Gastroesophageal sphincter (tissue), 3 donors: ENCODE results near the gene PRR5L.

Experiments
- EP300 ChIP-seq: sonication (generic); formaldehyde crosslinking; IDR thresholded peaks from one replicate; pipeline ENCODE4 v1.6.1; 2017; ENCODE audit warnings: antibody characterized with exemption, mild to moderate bottlenecking
- POLR2A ChIP-seq, 2 donors: fragments of 450-650 bp; IDR thresholded peaks; one replicate each; pipeline ENCODE4 v1.6.1; 2017; ENCODE audit warnings: antibody characterized with exemption in 2 of 2, mild to moderate bottlenecking in 2 of 2, moderate library complexity in 1 of 2
- POLR2AphosphoS5 ChIP-seq: sonication (generic); formaldehyde crosslinking; IDR thresholded peaks from one replicate; pipeline ENCODE4 v1.6.1; 2017; ENCODE audit warnings: antibody characterized with exemption
- TF ChIP-seq, protein P1 (sequence below), 4 experiments: fragments of 200-600 bp in 2 of 4; fragments of 450-650 bp in 2 of 4; sonication (generic) in 1 of 4; IDR thresholded peaks; one replicate each; pipeline ENCODE4 v1.5.1; 2017 to 2019; ENCODE audit warnings: antibody characterized with exemption in 4 of 4, mild to moderate bottlenecking in 2 of 4, moderate library complexity in 2 of 4

GRCh38 chr11:36345084-36345511 lies 49.0 kb downstream of the PRR5L start:
- TF ChIP-seq, protein P1, sequence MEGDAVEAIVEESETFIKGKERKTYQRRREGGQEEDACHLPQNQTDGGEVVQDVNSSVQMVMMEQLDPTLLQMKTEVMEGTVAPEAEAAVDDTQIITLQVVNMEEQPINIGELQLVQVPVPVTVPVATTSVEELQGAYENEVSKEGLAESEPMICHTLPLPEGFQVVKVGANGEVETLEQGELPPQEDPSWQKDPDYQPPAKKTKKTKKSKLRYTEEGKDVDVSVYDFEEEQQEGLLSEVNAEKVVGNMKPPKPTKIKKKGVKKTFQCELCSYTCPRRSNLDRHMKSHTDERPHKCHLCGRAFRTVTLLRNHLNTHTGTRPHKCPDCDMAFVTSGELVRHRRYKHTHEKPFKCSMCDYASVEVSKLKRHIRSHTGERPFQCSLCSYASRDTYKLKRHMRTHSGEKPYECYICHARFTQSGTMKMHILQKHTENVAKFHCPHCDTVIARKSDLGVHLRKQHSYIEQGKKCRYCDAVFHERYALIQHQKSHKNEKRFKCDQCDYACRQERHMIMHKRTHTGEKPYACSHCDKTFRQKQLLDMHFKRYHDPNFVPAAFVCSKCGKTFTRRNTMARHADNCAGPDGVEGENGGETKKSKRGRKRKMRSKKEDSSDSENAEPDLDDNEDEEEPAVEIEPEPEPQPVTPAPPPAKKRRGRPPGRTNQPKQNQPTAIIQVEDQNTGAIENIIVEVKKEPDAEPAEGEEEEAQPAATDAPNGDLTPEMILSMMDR (IDR thresholded peaks at IDR 0.05): no peak
- TF ChIP-seq POLR2A (IDR thresholded peaks at IDR 0.05): no peak
- no peak for TF ChIP-seq POLR2AphosphoS5
- no peak for TF ChIP-seq EP300
